ENCODE measurements around the gene EFNA4. TPM values are rescaled to one million over a fixed set of nuclear protein-coding genes. Genes with fewer than 3 reads are reported as not detected.

EFNA4 gene
- total RNA-seq, 6 donors from 2014 or later = 2.8 to 8.1 (median 7.0) TPM

- 34 to 42% methylated on average over 7 of the region's 7 CpGs for WGBS, 2 donors
- H3K4me3 ChIP-seq = no peak overlapping the region
- no peaks in the 10 kb centered on the region for H3K27me3 ChIP-seq
- peaks cover 20 to 33% (median 25%) of the 10 kb centered on the region in 4 donors for H3K4me1 ChIP-seq
- ATAC-seq (ENCODE audit: low FRiP score in 2 of 2) (peak; percentile 92 to 95), DNase-seq (peak in 1 of 2 donors; percentile 95)
- TF ChIP-seq CTCF (IDR thresholded peaks at IDR 0.05) (peak; percentile 67 to 84 (median 80)), POLR2A (IDR thresholded peaks at IDR 0.05) (no peak)
- H3K9me3 ChIP-seq = no peaks in the 10 kb centered on the region
- H3K27ac ChIP-seq = peak overlapping the region in 3 of 4 donors; percentile 51 to 73 (median 65)
- no peaks in the 10 kb centered on the region for H3K36me3 ChIP-seq
These were observed 18.5 kb upstream of the EFNA4 start for GRCh38 chr1:155044812-155045657.

- Histone ChIP-seq H3K27ac (peak overlapping the region in 1 of 4 donors; percentile 10), H3K27me3 (no peaks in the 10 kb centered on the region), H3K4me1 (peaks cover 34 to 62% (median 48%) of the 10 kb centered on the region in 4 donors), H3K36me3 (no peaks in the 10 kb centered on the region), H3K9me3 (no peaks in the 10 kb centered on the region), H3K4me3 (no peak overlapping the region)
- WGBS, 2 donors = 83 to 91% methylated on average over 8 of the region's 8 CpGs
- DNase-seq = no peak
- ATAC-seq (ENCODE audit: low FRiP score in 2 of 2) = no peak
- no peak for TF ChIP-seq CTCF (IDR thresholded peaks at IDR 0.05)
- TF ChIP-seq POLR2A (IDR thresholded peaks at IDR 0.05) = no peak
- TF ChIP-seq EP300 (IDR thresholded peaks at IDR 0.05) = no peak
- TF ChIP-seq POLR2AphosphoS5 (IDR thresholded peaks at IDR 0.05) = no peak
These were observed 14.8 kb upstream of the EFNA4 start for GRCh38 chr1:155048449-155049334.

GRCh38 chr1:155049651-155050559 is 13.6 kb upstream of the EFNA4 start:
- H3K36me3 ChIP-seq = peaks cover 0 to 11% (median 8%) of the 10 kb centered on the region in 4 donors
- H3K4me1 ChIP-seq = peaks cover 30 to 57% (median 41%) of the 10 kb centered on the region in 4 donors
- no peak for TF ChIP-seq POLR2AphosphoS5 (IDR thresholded peaks at IDR 0.05)
- TF ChIP-seq POLR2A (IDR thresholded peaks at IDR 0.05) = no peak
- TF ChIP-seq CTCF (IDR thresholded peaks at IDR 0.05) = no peak
- TF ChIP-seq EP300 (IDR thresholded peaks at IDR 0.05) = no peak
- H3K27me3 ChIP-seq = no peaks in the 10 kb centered on the region
- H3K27ac ChIP-seq = peak overlapping the region; percentile 93 to 95 (median 94)
- 11 to 13% methylated on average over 10 of the region's 10 CpGs for WGBS, 2 donors
- H3K4me3 ChIP-seq = peak overlapping the region in 3 of 4 donors; percentile 83 to 94 (median 83)
- DNase-seq (peak in 1 of 2 donors; percentile 58), ATAC-seq (ENCODE audit: low FRiP score in 2 of 2) (no peak)
- H3K9me3 ChIP-seq = no peaks in the 10 kb centered on the region

- 0 to 1% methylated on average over 3 to 50 of the region's 99 CpGs for WGBS, 2 donors
- Histone ChIP-seq H3K27ac (peak within 1 kb of the TSS; percentile 93 to 95 (median 94)), H3K4me3 (peak within 1 kb of the TSS; percentile 83 to 94 (median 84)), H3K9me3 (no peaks in the 10 kb centered on the region), H3K4me1 (peaks cover 25 to 52% (median 35%) of the 10 kb centered on the region in 4 donors), H3K27me3 (no peaks in the 10 kb centered on the region), H3K36me3 (peaks cover 0 to 20% (median 13%) of the 10 kb centered on the region in 4 donors)
- DNase-seq = peak; percentile 91 to 97
- TF ChIP-seq POLR2A (IDR thresholded peaks at IDR 0.05) = peak in 2 of 4 donors; percentile 12 to 72
- no peak for TF ChIP-seq EP300 (IDR thresholded peaks at IDR 0.05)
- peak; percentile 95 to 99 (median 98) for TF ChIP-seq CTCF (IDR thresholded peaks at IDR 0.05)
- peak; percentile 46 to 57 for TF ChIP-seq POLR2AphosphoS5 (IDR thresholded peaks at IDR 0.05)
- peak; percentile 85 to 95 for ATAC-seq (ENCODE audit: low FRiP score in 2 of 2)
These were observed 12.8 kb upstream of the EFNA4 start, which contains the start of gene ADAM15 for GRCh38 chr1:155050560-155051341. Gene ADAM15 (plus strand): TSS chr1:155051316. CDS start chr1:155051387, 71 bp downstream.
